Posterior cingulate gyrus (tissue), 11 donors: Measurements from ENCODE around the gene TTLL10.

ENCODE experiments used
- DNase-seq, 10 donors: peaks; one replicate each; pipeline versions ENCODE4 v3.0.0 to v3.0.0-alpha.2; 2020 to 2021; ENCODE audit warnings: mixed read lengths in 3 of 10
- intact Hi-C: fragments of 100-400 bp; cut with DNase I; formaldehyde crosslinking; loops from one replicate; pipeline ENCODE4 v1.15.1; 2023

The TTLL10 gene

DNA sequence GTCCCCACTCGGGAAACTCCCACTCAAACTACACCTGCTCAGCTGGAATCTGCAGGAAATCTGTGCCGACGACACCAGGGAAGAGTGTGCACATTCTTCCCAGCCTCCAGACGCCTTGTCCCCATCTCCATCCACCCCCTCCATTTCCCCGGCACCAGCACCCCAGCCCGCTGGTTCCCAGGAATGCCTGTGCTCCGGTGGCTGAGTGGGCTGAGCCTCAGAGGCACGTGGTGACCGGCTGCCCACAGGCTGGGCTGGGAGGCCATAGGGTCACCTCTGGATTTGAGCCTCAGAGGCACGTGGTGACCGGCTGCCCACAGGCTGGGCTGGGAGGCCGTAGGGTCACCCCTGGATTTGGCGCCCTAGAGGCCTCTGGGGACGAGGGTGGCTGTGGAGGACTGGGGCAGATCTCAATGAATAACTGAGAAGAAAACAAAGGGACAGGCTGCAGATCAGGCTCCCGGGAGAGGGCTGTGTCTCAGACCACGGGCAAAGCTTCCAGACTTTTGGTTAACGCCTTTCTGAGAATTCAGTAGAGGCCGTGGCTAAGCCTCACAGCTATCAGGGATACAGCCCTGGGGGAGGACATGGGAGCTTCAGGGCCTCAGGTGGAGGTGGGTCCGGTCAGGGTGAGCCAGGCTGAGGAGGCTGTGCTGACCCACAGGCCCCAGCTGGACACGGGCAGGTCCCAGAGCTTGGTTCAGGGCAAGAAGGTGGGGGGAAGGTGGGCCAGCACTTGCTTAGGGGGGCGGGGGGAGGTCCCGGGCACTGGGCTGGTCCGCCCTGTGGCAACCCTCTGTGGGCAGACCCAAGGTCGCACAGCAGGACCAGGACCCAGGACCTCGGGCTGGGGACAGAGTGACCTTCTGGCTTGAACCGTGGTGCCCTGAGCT, 17.3 kb upstream of the TTLL10 start:
- intact Hi-C loops, result loop anchor here (5.0 kb wide), 1 partner anchor 76 kb away; the partner anchor contains the start of genes B3GALT6 and SDF4

GRCh38 chr1:1157033-1157365, 16.7 kb upstream of the TTLL10 start:
- DNase-seq, result no peak

More for the DNA sequence above, 17.3 kb upstream of the TTLL10 start:
- DNase-seq, result no peak

GRCh38 chr1:1157426-1157913, 16.2 kb upstream of the TTLL10 start:
- DNase-seq, result peak; percentile 59 to 96 (median 68)
- intact Hi-C loops, result loop anchor here (5.0 kb wide), 1 partner anchor 75 kb away; the partner anchor contains the start of genes B3GALT6 and SDF4

More at GRCh38 chr1:1157033-1157365, 16.7 kb upstream of the TTLL10 start:
- intact Hi-C loops, result loop anchor here (5.0 kb wide), 1 partner anchor 75 kb away; the partner anchor contains the start of genes B3GALT6 and SDF4

GRCh38 chr1:1157914-1158710, 15.6 kb upstream of the TTLL10 start:
- DNase-seq, result peak; percentile 58 to 96 (median 74)
- intact Hi-C loops, result loop anchor here (5.0 kb wide), 1 partner anchor 74 kb away; the partner anchor contains the start of genes B3GALT6 and SDF4

DNA sequence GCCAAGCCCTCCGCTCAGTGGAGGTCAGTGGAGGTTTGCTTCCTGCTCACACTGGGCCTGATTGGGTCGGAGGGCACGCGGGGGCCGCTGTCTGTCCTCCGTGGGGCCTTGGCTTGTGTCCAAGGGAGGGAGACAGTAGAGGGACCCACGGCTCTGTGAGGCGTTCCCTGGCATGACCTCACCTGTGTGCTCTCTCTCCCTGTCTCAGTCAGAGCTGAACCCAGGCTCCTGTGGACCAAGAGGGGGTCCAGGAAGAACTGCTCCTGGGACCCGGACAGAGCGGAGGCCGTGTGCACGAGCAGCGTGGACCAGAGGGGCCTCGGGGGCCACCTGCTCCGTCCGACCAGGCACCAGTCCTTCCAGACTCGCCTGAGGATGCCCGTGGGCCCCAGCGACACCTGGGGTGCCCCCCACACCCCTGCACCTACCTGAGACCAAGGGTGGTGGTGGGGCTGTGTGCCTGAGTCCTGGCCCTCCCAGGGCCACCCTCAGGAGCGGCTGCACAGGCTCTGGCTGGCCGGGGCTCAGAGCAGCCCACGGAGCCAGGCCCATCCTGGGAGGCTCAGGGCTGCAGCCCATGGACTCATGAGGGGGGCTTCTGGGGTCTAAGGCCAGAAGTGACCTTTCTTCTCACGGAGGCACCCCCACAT, 13.3 kb upstream of the TTLL10 start:
- no peak for DNase-seq
- intact Hi-C loops, result no loop called here

DNA sequence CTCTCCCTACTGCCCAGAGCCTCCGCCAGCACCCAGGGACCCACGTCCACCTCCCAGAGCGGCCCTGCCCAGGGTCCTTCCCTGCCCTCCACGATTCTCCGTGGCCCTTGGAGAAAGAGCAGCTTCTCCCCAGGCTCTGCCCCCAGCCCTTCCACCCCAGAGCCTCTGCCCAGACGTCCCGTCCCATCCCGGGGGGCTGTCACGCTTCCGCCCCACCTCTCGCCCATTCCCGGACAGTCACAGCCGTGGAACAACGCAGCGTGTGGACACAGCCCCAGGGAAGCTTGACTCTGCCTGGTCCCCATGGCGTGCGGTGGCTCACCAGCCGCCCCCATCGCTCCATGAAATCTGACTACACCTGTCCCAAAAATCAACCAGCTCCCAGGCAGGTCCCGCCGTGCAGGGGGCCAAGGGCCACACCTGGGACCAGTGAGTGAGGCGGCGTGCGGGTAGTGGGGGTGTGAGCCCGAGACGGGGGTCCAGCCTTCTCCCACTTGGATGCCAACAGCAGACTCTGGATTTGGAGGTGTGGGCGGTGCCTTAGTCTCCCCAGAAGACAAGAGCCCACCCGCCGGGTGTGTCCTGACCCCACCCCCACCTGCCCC, 12.5 kb upstream of the TTLL10 start:
- intact Hi-C loops, result no loop called here
- no peak for DNase-seq

DNA sequence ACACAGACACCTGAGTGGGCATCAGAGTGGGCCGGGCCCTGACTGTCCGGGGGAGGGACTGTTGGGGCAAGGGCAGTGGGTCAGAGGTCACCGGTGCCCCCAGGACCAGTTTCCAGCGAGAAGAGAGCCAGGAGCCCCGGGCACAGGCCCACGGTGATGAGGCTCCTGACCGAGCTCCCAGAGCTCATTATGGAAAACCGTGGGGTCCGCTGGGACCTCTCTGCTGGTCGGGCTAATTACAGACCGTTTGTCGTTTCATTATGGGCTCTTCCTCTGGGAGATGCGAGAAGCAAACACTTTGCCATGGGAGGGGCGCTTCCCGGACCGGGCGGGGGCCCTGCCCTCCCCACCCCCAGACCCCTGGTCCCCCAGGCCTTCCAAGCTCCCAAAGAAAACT, 12.0 kb upstream of the TTLL10 start:
- intact Hi-C loops, result no loop called here
- DNase-seq, result no peak

DNA sequence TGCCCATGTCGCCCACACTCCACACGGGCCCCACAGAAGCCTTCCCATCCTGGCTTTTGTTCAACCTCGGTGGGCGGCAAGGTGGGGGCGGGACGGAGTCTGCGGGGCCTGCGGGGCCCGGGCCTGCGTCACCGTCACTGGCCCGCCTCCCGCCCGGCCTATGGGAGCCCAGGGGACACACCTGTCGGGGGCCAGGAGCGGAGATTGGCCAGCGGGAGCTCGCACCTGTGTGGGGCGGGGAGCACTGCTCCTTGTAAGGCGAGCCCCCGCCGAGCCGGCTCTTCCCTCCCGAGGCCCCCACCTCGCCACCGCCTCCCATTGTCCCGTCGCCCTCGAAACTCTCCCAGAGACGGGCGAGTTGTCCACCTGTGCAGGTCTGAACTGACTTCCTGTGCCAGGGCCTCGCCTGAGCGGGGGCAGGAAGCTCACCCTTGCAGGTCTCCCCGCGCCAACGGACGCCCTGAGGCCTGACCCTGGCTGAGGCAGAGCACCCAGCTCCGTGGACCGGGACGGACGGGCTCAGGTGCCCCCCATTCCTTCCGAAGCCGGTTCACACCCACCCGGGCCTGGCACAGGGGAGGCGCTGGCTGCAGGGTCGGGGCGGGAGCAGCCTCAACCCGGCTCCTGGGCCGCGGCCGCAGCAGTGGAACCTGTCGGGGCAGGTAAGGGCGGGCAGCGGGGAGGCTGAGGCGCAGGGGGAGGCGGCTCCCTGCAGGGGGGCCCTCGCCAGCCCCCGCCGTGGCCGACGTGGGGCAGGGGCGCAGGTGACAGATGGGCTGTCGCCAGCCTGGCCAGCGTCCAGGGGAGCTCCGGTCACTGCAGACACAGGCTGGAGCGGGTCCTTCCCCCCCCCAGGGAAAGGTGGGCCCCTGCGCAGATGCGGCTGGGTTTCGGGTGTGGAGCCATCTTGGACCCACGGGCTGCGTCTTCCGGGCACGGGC, 10.8 kb upstream of the TTLL10 start:
- DNase-seq, result no peak
- intact Hi-C loops, result no loop called here

DNA sequence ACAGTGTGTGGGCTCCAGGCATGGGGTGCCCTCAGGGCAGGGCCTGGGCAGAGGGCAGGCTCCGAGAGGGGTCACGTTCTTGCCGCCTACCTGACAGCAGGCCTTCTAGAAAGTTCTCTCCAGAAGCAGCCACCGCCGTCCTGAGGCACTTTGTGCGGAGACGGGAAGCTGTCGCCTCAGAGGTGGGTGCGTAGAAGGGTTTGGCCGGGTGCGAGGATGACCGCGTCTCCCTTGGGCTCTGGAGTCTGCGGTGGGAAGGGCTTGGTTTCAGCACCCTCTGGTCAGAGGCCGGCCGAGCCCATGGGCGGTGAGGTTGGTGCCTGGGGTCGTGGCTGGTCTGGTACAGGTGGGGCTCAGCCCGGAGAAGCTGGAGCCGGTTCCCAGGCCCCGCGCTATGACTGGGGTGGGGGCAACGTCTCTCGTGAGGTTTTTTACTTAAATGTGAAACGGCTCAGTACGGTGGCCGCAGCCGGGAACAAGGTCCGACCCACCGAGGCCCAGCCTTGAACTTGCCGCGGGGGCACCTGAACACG, 10.1 kb upstream of the TTLL10 start:
- intact Hi-C loops, result no loop called here
- no peak for DNase-seq

GRCh38 chr1:1164361-1164700, 9.3 kb upstream of the TTLL10 start:
- intact Hi-C loops, result no loop called here
- DNase-seq, result no peak

DNA sequence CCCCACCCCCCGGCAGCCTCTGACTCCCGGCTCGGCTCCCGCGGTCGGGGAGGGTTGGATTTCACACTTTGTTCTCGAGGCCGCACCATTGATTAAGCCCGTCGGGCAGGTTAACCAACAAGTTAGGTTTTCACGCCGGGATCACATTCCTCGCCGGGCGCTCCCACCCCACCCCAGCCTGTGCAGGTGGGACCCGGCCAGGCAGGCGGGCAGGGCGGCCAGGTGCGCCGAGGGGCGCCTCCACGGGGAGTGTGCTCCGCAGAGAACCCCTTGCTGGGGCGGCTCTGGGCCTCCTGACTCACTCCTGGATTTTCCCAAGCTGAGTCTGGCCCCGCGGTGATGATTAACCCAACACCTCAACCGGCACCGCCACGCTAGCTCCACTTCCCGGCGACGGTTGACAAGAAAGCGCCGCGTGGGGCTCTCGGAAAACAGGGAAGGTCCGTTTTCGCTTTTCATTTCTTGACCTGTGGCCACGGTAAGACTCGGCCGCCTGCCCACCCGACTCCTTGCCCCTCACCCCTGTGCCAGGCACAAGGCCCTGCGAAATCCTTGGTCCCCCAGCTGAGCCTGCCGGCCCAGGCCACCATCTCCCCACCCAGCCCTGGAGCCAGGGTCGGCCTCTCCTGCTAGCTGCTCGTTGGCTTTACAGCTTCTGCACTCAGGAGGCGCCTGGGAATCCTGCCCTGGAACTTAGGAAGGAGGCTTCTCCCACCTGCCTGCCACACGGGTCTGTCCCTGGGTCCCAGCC, 8.8 kb upstream of the TTLL10 start:
- intact Hi-C loops, result no loop called here
- no peak for DNase-seq

DNA sequence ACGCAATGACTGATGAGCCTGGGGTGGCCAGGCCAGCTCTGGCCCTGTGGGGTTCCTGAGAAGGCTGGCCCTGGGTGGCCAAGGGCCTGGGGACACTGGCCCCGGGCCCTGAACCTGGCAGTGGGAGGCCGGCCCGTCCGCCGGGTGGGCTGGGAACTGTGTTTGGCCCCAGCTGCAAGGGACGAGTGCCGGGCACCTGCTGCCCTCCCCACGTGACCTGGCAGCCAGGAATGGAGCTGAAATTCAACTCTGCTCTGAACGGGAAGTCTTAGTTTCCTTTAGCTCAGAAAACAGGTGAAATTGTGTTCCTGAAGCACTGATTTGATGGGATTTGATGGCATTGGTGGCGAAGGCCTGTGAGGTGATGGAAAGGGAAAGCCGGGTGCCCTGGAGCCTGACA, 8.2 kb upstream of the TTLL10 start:
- DNase-seq, result no peak
- intact Hi-C loops, result no loop called here

DNA sequence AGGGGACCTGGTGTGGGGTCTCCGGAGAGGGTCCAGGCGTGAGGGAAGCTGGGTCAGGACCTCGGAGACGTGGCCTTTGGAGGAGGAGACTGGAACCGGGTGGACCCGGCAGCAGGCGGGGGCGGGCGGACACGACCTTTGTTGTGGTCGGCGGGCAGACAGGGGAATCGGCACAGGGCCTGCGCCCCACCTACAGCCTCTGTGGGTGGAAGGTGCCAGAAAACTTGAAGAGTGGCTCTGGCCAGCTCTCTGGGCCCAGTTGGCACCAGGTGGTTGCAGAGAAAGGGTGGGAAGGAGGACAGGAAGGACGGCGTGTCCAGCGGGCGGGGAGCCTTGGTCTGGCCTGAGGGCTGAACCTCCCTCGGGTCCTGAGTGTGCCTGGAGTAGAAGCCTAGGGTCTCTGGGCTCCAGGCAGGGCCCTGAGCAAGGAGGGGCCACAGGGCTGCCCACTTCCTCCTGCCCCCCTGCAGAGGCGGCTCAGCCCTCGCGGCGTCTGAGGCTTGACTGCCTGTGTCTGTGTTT, 7.7 kb upstream of the TTLL10 start:
- intact Hi-C loops, result no loop called here

DNA sequence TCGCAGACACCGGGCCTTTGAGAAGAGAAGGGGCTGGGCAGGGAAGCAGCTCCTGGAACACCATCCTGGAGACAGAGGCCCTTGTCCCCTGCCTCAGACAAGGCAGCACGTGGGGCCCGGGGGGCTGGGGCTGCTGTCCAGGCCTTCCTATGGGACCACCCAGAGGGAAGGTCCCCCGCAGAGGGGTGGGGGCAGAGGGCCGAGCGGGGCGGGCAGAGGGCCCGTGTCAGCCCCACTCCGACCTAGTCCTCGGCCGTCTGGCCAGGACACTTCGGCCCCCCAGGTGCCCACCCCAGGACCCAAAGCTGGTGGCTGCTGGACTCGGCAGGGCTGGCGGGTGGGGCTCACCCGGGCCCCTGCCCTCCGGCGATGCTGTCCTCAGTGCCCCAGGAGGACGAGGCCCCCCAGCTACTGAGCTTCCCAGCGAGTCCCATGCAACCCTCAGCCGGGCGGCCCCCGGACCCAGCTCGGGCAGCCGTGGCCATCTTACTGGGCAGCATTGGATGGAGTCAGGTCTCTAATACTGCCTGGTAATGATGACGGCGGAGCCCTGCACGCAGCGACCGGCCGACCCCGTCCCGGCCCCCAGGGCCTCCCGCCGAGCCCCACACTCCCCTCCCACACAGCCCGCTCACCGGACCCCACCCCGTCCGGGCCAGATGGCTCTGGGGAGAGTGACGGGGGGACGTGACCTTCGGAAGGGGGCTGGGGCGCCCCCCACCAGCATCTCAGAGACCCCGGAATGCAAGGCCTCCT, 6.9 kb upstream of the TTLL10 start:
- DNase-seq, result peak in 1 of 10 donors; percentile 70
- intact Hi-C loops, result no loop called here

More for the DNA sequence above, 7.7 kb upstream of the TTLL10 start:
- no peak for DNase-seq

GRCh38 chr1:1167398-1167821, 6.3 kb upstream of the TTLL10 start:
- intact Hi-C loops, result no loop called here

GRCh38 chr1:1167841-1168450, 5.7 kb upstream of the TTLL10 start:
- intact Hi-C loops, result no loop called here
- DNase-seq, result peak in 2 of 10 donors; percentile 37 to 70

More at GRCh38 chr1:1167398-1167821, 6.3 kb upstream of the TTLL10 start:
- peak in 2 of 10 donors; percentile 63 to 72 for DNase-seq
